Measurements from ENCODE around the gene ANKRD33B. TPM values are rescaled to one million over a fixed set of nuclear protein-coding genes. Genes with fewer than 3 reads are reported as not detected.

Gene ANKRD33B
- total RNA-seq, 1 donor from 2014 or later, result 170 TPM

DNA sequence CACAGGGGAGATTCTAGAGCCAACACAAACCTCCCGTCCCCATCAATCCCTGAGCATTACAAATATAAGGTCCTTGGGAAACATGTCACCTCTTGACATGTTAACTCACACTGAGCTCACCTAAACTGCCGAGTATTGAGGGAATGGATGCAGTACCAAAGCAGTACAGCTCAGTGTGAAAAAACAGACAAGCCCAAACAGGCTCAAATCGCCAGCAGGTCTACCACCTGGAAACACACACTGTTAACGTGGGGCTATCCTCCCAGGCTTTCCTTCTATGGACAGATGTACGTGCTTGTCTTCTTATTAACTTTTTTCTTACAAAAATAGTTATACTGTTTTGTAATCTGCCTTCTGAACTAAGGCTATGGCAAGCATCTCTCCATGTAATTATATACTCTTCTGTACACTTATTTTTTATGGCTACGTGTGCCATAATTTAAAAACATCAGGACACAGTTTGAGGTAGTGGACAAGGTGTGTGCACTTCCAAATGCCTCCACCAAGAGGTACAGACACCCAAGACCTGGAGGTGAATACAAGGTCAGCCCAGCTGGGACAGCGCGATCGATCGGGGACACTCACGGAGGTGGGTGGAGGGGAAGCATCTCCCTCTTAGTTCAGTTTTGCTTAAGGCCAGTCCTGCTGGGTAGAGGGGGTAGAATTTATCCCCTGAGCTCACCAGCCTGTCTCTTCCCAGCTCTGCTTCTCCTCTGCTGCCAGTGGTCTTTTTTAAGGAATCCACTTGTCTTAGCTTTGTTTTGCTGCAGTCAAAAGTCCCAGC is 120.6 kb downstream of the ANKRD33B start:
- POLR2A ChIA-PET, result interaction anchor here (0.8 to 3.9 kb wide), 6 partner anchors 47 to 435 kb away, joined by 3 to 34 read pairs (median 5); partner anchors contain the start of genes ANKRD33B, ATPSCKMT and CCT5
- peaks cover 15% of the 10 kb centered on the region for H3K4me1 Mint-ChIP-seq
- TF ChIP-seq, protein P1, sequence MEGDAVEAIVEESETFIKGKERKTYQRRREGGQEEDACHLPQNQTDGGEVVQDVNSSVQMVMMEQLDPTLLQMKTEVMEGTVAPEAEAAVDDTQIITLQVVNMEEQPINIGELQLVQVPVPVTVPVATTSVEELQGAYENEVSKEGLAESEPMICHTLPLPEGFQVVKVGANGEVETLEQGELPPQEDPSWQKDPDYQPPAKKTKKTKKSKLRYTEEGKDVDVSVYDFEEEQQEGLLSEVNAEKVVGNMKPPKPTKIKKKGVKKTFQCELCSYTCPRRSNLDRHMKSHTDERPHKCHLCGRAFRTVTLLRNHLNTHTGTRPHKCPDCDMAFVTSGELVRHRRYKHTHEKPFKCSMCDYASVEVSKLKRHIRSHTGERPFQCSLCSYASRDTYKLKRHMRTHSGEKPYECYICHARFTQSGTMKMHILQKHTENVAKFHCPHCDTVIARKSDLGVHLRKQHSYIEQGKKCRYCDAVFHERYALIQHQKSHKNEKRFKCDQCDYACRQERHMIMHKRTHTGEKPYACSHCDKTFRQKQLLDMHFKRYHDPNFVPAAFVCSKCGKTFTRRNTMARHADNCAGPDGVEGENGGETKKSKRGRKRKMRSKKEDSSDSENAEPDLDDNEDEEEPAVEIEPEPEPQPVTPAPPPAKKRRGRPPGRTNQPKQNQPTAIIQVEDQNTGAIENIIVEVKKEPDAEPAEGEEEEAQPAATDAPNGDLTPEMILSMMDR (IDR thresholded peaks at IDR 0.05), result no peak
- no peaks in the 10 kb centered on the region for H3K27me3 Mint-ChIP-seq
- H3K36me3 Mint-ChIP-seq (ENCODE audit: low read depth), result peaks cover 46% of the 10 kb centered on the region
- peak overlapping the region; percentile 29 for H3K4me3 Mint-ChIP-seq
- DNase-seq (no peak), ATAC-seq (ENCODE audit: low read depth) (peak; percentile 62)
- no peaks in the 10 kb centered on the region for H3K9me3 Mint-ChIP-seq
- H3K27ac Mint-ChIP-seq, result peak overlapping the region; percentile 82
- intact Hi-C loops (cut with micrococcal nuclease), result loop anchor here (1.0 to 2.0 kb wide), 2 partner anchors 49 to 122 kb away; no protein-coding TSS in a partner anchor
- CTCF ChIA-PET, result interaction anchor here (1.0 to 1.5 kb wide), 2 partner anchors 57 to 232 kb away, joined by 3 to 6 read pairs; no protein-coding TSS in a partner anchor

DNA sequence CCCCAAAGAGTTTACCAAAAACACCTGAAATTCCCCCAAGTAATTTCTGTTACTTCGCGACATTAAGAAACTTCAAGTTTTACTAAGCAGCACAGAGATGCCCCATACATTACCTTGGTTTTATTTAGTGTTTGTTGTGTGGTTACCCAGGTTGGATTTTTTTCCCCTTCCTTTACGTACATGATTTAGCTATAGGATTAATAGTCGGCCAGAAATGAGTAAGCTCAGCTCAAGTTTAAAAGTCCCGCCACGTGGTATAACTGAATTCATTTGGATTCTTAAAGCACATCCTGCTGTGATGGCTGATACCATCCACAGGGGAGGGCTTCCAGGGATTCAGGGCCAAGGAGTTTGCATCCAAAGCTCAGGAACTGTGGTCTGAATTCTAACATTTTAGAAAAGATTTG is 121.2 kb downstream of the ANKRD33B start:
- ATAC-seq (ENCODE audit: low read depth) (peak; percentile 34), DNase-seq (no peak)
- POLR2A ChIA-PET, result interaction anchor here (0.8 to 3.9 kb wide), 6 partner anchors 48 to 435 kb away, joined by 3 to 34 read pairs (median 5); partner anchors contain the start of genes ANKRD33B, ATPSCKMT and CCT5
- H3K27me3 Mint-ChIP-seq, result no peaks in the 10 kb centered on the region
- H3K36me3 Mint-ChIP-seq (ENCODE audit: low read depth), result peaks cover 39% of the 10 kb centered on the region
- H3K27ac Mint-ChIP-seq, result peak overlapping the region; percentile 82
- peaks cover 19% of the 10 kb centered on the region for H3K4me1 Mint-ChIP-seq
- TF ChIP-seq, protein P1 (IDR thresholded peaks at IDR 0.05), result no peak
- intact Hi-C loops (cut with micrococcal nuclease), result loop anchor here (1.0 to 2.0 kb wide), 2 partner anchors 50 to 122 kb away; no protein-coding TSS in a partner anchor
- no peaks in the 10 kb centered on the region for H3K9me3 Mint-ChIP-seq
- peak overlapping the region; percentile 29 for H3K4me3 Mint-ChIP-seq
- CTCF ChIA-PET, result interaction anchor here (1.5 kb wide), 1 partner anchor 58 kb away, joined by 6 read pairs; no protein-coding TSS in a partner anchor

DNA sequence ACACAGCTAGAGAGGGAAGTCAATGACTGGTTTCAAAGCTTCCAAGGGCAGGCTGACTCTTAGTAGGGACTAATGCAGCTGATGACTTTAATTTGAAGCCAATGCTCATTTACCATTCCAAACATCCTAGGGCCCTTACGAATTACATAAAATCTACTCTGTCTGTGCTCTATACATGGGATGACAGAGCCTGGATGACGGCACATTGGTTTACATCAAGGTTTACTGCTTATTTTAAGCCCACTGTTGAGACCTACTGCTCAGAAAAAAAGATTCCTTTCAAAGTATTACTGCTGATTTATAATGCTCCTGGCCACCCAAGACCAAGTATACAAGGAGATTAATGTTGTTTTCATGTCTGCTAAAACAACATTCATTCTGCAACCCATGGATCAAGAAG is 123.0 kb downstream of the ANKRD33B start:
- no peak overlapping the region for H3K27ac Mint-ChIP-seq
- intact Hi-C loops (cut with micrococcal nuclease), result loop anchor here (2.0 kb wide), 1 partner anchor 14 kb away; no protein-coding TSS in a partner anchor
- CTCF ChIA-PET, result interaction anchor here (0.8 to 1.6 kb wide), 2 partner anchors 13 to 15 kb away, joined by 3 to 4 read pairs; no protein-coding TSS in a partner anchor

DNA sequence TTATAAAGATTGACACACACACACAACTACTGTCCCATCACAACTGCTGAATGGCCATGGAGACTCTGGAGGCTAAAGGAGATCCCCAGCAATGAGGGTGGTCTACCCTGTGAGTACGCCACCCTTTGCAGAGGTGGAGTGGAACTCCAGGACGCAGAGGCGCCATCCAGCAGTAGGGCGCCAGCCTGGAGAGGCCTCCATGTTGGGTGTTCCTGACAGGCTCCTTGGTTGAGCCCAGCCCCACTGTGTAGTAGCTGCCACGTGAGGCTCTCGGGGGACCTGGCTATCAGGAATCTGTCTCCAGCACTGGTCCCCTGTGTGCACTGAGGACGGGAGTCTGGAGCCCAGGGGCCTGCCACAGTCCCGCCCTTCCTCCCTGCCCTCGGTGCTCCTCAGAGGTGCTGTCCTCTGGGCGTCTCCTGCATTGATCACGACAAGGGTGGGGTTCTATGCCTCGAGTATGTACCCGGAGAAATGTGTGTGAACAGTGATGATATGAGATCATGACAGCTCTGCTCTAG is 124.8 kb downstream of the ANKRD33B start:
- Mint-ChIP-seq H3K27me3 (no peaks in the 10 kb centered on the region), H3K27ac (no peak overlapping the region), H3K4me3 (no peak overlapping the region), H3K36me3 (ENCODE audit: low read depth) (peaks cover 18% of the 10 kb centered on the region), H3K9me3 (no peaks in the 10 kb centered on the region), H3K4me1 (peaks cover 19% of the 10 kb centered on the region)
- ATAC-seq (ENCODE audit: low read depth) (no peak), DNase-seq (no peak)
- TF ChIP-seq, protein P1 (IDR thresholded peaks at IDR 0.05), result no peak
- CTCF ChIA-PET, result interaction anchor here (1.0 to 3.4 kb wide), 6 partner anchors 14 to 335 kb away, joined by 3 to 21 read pairs (median 7); partner anchors contain the start of gene MARCHF6
- POLR2A ChIA-PET, result interaction anchor here (0.9 to 1.7 kb wide), 2 partner anchors 57 to 61 kb away, joined by 3 to 4 read pairs; no protein-coding TSS in a partner anchor
- intact Hi-C loops (cut with micrococcal nuclease), result loop anchor here (1.0 kb wide), 1 partner anchor 236 kb away; no protein-coding TSS in a partner anchor

More for the DNA sequence above, 123.0 kb downstream of the ANKRD33B start:
- Mint-ChIP-seq H3K27me3 (no peaks in the 10 kb centered on the region), H3K9me3 (no peaks in the 10 kb centered on the region), H3K4me1 (peaks cover 19% of the 10 kb centered on the region), H3K4me3 (no peak overlapping the region), H3K36me3 (ENCODE audit: low read depth) (peaks cover 32% of the 10 kb centered on the region)
- no peak for ATAC-seq (ENCODE audit: low read depth)
- POLR2A ChIA-PET, result interaction anchor here (3.9 kb wide), 1 partner anchor 53 kb away, joined by 34 read pairs; no protein-coding TSS in a partner anchor
- TF ChIP-seq, protein P1 (IDR thresholded peaks at IDR 0.05), result no peak
- no peak for DNase-seq

All from activated B cell treated with CpG ODN at 0.5 μM for 24 hours (primary cell).